Tibial nerve (tissue), 4 donors: ENCODE data around the gene LSG1.

ENCODE experiments used
- EP300 ChIP-seq, 2 donors: sonication (generic); formaldehyde crosslinking; IDR thresholded peaks; one replicate each; pipeline ENCODE4 v1.6.1; 2017; ENCODE audit warnings: antibody characterized with exemption in 2 of 2, mild to moderate bottlenecking in 1 of 2
- TF ChIP-seq, protein P1 (sequence below), 5 experiments: fragments of 200-600 bp in 3 of 5; fragments of 450-650 bp in 2 of 5; sonication (generic) in 3 of 5; IDR thresholded peaks; one replicate each; pipeline ENCODE4 v1.5.1; 2016 to 2019; ENCODE audit warnings: antibody characterized with exemption in 5 of 5, mild to moderate bottlenecking in 3 of 5, moderate library complexity in 2 of 5

DNA sequence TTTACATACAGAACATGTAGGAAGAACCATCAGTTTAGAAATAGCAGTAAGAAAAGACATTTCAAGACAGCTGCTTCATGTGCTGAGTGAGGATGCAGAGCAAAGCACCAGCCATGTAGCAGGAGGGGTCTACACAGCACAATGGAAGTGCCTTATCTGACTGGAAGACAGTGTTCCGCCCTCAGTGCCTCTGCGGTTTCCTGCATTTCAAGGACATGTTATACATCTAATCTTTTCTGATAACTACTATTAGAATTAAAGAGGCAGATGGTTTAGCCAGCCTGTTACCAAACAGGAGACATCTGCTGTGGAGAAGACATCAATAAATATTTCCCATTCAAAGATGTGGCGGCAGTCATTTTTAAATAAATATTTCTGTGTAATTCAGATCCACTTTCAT lies 10.6 kb downstream of the LSG1 start:
- no peak for TF ChIP-seq EP300 (IDR thresholded peaks at IDR 0.05)
- TF ChIP-seq, protein P1, sequence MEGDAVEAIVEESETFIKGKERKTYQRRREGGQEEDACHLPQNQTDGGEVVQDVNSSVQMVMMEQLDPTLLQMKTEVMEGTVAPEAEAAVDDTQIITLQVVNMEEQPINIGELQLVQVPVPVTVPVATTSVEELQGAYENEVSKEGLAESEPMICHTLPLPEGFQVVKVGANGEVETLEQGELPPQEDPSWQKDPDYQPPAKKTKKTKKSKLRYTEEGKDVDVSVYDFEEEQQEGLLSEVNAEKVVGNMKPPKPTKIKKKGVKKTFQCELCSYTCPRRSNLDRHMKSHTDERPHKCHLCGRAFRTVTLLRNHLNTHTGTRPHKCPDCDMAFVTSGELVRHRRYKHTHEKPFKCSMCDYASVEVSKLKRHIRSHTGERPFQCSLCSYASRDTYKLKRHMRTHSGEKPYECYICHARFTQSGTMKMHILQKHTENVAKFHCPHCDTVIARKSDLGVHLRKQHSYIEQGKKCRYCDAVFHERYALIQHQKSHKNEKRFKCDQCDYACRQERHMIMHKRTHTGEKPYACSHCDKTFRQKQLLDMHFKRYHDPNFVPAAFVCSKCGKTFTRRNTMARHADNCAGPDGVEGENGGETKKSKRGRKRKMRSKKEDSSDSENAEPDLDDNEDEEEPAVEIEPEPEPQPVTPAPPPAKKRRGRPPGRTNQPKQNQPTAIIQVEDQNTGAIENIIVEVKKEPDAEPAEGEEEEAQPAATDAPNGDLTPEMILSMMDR (IDR thresholded peaks at IDR 0.05) = no peak
